HepG2 (cell line): Measurements from ENCODE around the gene TNFSF13. TPM values are rescaled to one million over a fixed set of nuclear protein-coding genes. Genes with fewer than 3 reads are reported as not detected.
A peak's percentile ranks its signal among the peaks of the same experiment; 100 is the strongest.

ENCODE experiments used
- ATAC-seq: fragments of 200-7000 bp; cut with Tn5 transposase; 3 replicates; pipeline ENCODE4 v1.9.1; 2020; ENCODE audit warnings: mild to moderate bottlenecking, moderate library complexity
- BruUV-seq: library from RNA; stranded (reverse); fragments of 400-500 nt; replicated peaks from 2 replicates; lab custom pipeline; 2021; lab: Mats Ljungman, UMichigan
- CTCF ChIA-PET: fragments of 300-600 bp; formaldehyde crosslinking; extraction: SDS; loops from one replicate; lab custom pipeline; 2021; ENCODE audit warnings: low total read pairs, inconsistent platforms, low intra/inter-chr PET ratio; lab: Yijun Ruan, JAX
- POLR2A ChIA-PET: fragments of 350-600 bp; sonication (Branson Sonifier 250); formaldehyde crosslinking; loops from one replicate; lab custom pipeline; 2020; ENCODE audit warnings: antibody characterized with exemption, inconsistent platforms; lab: Yijun Ruan, JAX
- DNase-seq: peaks from one replicate; pipeline ENCODE4 v3.0.0-alpha.2; 2015; ENCODE audit warnings: low spot score
- FAIRE-seq: peaks from 3 replicates; lab custom pipeline; 2011; peaks lifted over from hg19 to GRCh38; lab: Jason Lieb, UNC
- H2AFZ ChIP-seq: one replicate; pipeline ENCODE4 v1.6.1; 2011; ENCODE audit warnings: low read length, inconsistent platforms
- H3K27ac ChIP-seq: fragments of 300-600 bp; 3 replicates; pipeline ENCODE4 v1.8.0; 2011; ENCODE audit warnings: mixed run types, mild to moderate bottlenecking, mixed read lengths, low read length, inconsistent platforms; ENCODE audit not compliant: insufficient read depth; ENCODE audit errors: extremely low read length
- H3K27me3 ChIP-seq, 2 experiments: fragments of 200-600 bp in 1 of 2; 2 replicates in 1 of 2; 3 replicates in 1 of 2; pipeline versions ENCODE4 v1.6.0 to v1.8.0; 2011; ENCODE audit warnings: low read length in 2 of 2, mild to moderate bottlenecking in 2 of 2, moderate library complexity in 2 of 2, inconsistent platforms in 1 of 2; ENCODE audit not compliant: insufficient read depth in 2 of 2, control insufficient read depth in 1 of 2
- H3K36me3 ChIP-seq, 2 experiments: fragments of 200-600 bp in 1 of 2; replicated peaks in 1 of 2; 2 replicates in 1 of 2; 3 replicates in 1 of 2; pipeline versions ENCODE4 v1.5.1 to v1.8.0; 2011; ENCODE audit warnings: low read length in 2 of 2, inconsistent platforms in 1 of 2; ENCODE audit not compliant: insufficient read depth in 2 of 2, control insufficient read depth in 1 of 2
- H3K4me1 ChIP-seq: 2 replicates; pipeline ENCODE4 v1.5.1; 2012; ENCODE audit warnings: low read length, inconsistent platforms; ENCODE audit not compliant: insufficient read depth
- H3K4me2 ChIP-seq: 2 replicates; pipeline ENCODE4 v1.6.0; 2011; ENCODE audit warnings: low read depth, low read length, inconsistent platforms
- H3K4me3 ChIP-seq, 3 experiments: fragments of 200-600 bp in 1 of 3; sonication (generic), shearing (Covaris generic) in 1 of 3; replicated peaks in 1 of 3; 2 replicates each; pipeline ENCODE4 v1.5.1; 2011 to 2016; ENCODE audit warnings: low read length in 3 of 3, inconsistent platforms in 2 of 3, low read depth in 2 of 3, mild to moderate bottlenecking in 2 of 3, control low read depth in 1 of 3, mixed read lengths in 1 of 3; ENCODE audit not compliant: insufficient read depth in 1 of 3
- H3K79me2 ChIP-seq: one replicate; pipeline ENCODE4 v1.6.1; 2011; ENCODE audit warnings: low read length, inconsistent platforms; ENCODE audit not compliant: insufficient read depth
- H3K9ac ChIP-seq: 2 replicates; pipeline ENCODE4 v1.6.0; 2011; ENCODE audit warnings: mild to moderate bottlenecking, low read depth, low read length, inconsistent platforms; ENCODE audit not compliant: insufficient read depth
- H3K9me3 ChIP-seq: 2 replicates; pipeline ENCODE4 v1.5.1; 2012; ENCODE audit warnings: mild to moderate bottlenecking, low read length
- H4K20me1 ChIP-seq: 2 replicates; pipeline ENCODE4 v1.6.0; 2011; ENCODE audit warnings: inconsistent platforms, mild to moderate bottlenecking, low read length, moderate library complexity; ENCODE audit not compliant: insufficient read depth
- HMG20B ChIP-seq: conservative IDR thresholded peaks from 2 replicates; pipeline ENCODE4 v1.6.1; 2016; ENCODE audit warnings: missing genetic modification reagents, missing compliant biosample characterization
- SPEN ChIP-seq: sonication (generic); formaldehyde crosslinking; IDR thresholded peaks from 2 replicates; pipeline ENCODE4 v1.5.1; 2020; ENCODE audit warnings: low read depth, mild to moderate bottlenecking, missing genetic modification reagents
- TERF1 ChIP-seq: sonication (generic); formaldehyde crosslinking; IDR thresholded peaks from 2 replicates; pipeline ENCODE4 v1.8.0; 2022; ENCODE audit warnings: mild to moderate bottlenecking, missing genetic modification reagents, moderate library complexity
- ZBTB26 ChIP-seq: IDR thresholded peaks from 2 replicates; pipeline ENCODE4 v1.6.1; 2016; ENCODE audit warnings: missing compliant biosample characterization, missing genetic modification reagents, borderline replicate concordance
- ZNF12 ChIP-seq: sonication (generic); formaldehyde crosslinking; IDR thresholded peaks from 2 replicates; pipeline ENCODE4 v1.5.0; 2020; ENCODE audit warnings: missing genetic modification reagents
- ZNF430 ChIP-seq: sonication (generic); formaldehyde crosslinking; IDR thresholded peaks from 2 replicates; pipeline ENCODE4 v1.9.0; 2021; ENCODE audit warnings: mild to moderate bottlenecking, missing genetic modification reagents
- ZNF687 ChIP-seq: sonication (generic); formaldehyde crosslinking; IDR thresholded peaks from 2 replicates; pipeline ENCODE4 v1.5.1; 2020; ENCODE audit warnings: mild to moderate bottlenecking, missing genetic modification reagents, moderate library complexity
- WGBS: methylation state at CpG from one replicate; pipeline ENCODE4 v1.1.6; 2017; ENCODE audit warnings: low lambda C conversion rate; 5-methylcytosine and 5-hydroxymethylcytosine counted together
- in situ Hi-C: cut with HindIII; loops from 2 replicates; pipeline ENCODE4 v1.10.0; 2017; ENCODE audit warnings: low pct_unique_long_range_greater_than_20kb; ENCODE audit not compliant: extremely low pct_ligation_motif_present
- intact Hi-C: fragments of 100-400 bp; cut with micrococcal nuclease; formaldehyde crosslinking; loops from one replicate; pipeline ENCODE4 v1.10.0; 2022; ENCODE audit not compliant: unreplicated experiment
- polyA plus RNA-seq, 8 experiments: library from polyadenylated mRNA; depleted of rRNA in 3 of 8; stranded (reverse) in 7 of 8; unstranded in 1 of 8; fragments of >200 nt; fragmentation: Illumina TruSeq in 4 of 8; extraction: Trizol in 4 of 8; gene quantifications; 2 replicates each; pipeline versions ENCODE4 v1.2.1 to v1.2.3, GENCODE V29; 2011 to 2016; ENCODE audit warnings: low read depth in 4 of 8, missing spikeins in 1 of 8, mixed read lengths in 1 of 8; ENCODE audit not compliant: insufficient read depth in 1 of 8
- total RNA-seq, 5 experiments: library from RNA; depleted of rRNA; stranded (reverse); fragments of >200 nt; fragmentation: Illumina TruSeq; extraction: Trizol; gene quantifications; 2 replicates each; pipeline ENCODE4 v1.2.3, GENCODE V29; 2016; ENCODE audit warnings: low read depth in 1 of 5
- TF ChIP-seq, protein P1 (sequence below): sonication (generic); formaldehyde crosslinking; IDR thresholded peaks from 2 replicates; pipeline ENCODE4 v1.4.0; 2020; ENCODE audit warnings: missing genetic modification reagents
- TF ChIP-seq, protein P2 (sequence below): sonication (generic); formaldehyde crosslinking; IDR thresholded peaks from 2 replicates; pipeline ENCODE4 v1.4.0; 2020; ENCODE audit warnings: missing genetic modification reagents

The TNFSF13 gene
- total and polyA plus RNA-seq, 2 of the 13 experiments (the other 11 are each of a cell fraction or from before 2014, with no cell fraction given) = 2.5 to 3.3 TPM

DNA sequence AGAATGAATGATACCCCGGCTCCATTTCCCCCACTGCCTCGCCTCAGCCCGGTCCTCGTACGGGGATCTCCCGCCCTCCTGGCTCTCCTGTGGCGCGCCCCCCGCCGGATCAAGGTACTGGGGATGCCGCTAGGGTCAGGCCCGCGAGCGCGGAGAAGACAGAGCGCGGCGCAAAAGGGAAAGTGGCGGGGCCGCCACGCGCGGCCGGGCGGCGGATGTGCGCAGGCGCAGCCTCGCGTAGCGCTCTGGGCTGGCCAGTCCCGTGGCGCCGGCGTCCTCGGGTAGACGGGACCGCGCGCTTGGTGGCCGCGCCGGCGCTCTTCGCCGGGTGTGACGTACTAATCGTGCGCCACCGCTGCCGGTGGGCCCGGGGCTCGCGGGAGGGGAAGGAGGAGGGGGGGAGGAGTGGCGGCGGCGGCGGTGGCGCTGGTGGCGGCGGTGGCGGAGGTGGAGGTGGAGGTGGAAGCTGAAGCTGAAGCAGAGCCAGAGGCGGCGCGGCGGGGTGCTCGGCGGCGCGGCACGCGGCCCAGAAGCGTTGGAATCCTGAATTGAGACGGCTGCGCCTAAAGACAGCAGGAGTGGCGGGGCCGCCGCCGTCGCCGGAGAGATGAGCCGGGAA, 3.1 kb downstream of the TNFSF13 start, which contains the start of gene SENP3 (continued):
- TF ChIP-seq ZNF12 (CRISPR knock-in tag) (no peak), ZNF687 (peak; percentile 82)

- H3K79me2 ChIP-seq = peaks cover 27% of the 10 kb centered on the region
- FAIRE-seq = no peak
- BruUV-seq = TSS peak; percentile 59
- ChIA-PET CTCF (interaction anchor here (2.8 to 3.3 kb wide), 2 partner anchors 38 to 48 kb away, joined by 27 to 43 read pairs; no protein-coding TSS in a partner anchor), POLR2A (interaction anchor here (1.3 kb wide), 1 partner anchor 22 kb away, joined by 4 read pairs; the partner anchor contains the start of gene MPDU1)
- H3K4me1 ChIP-seq = peaks cover 58% of the 10 kb centered on the region
- intact Hi-C loops = loop anchor here (10.0 kb wide), 1 partner anchor 207 kb away; the partner anchor contains the start of genes KCTD11 and TMEM95
- H3K9me3 ChIP-seq = no peaks in the 10 kb centered on the region
- H3K9ac ChIP-seq = peak overlapping the region; percentile 91
- H3K36me3 ChIP-seq = peaks cover 10 to 29% of the 10 kb centered on the region in 2 experiments
- no peak for ATAC-seq
- H3K4me3 ChIP-seq = peak overlapping the region; percentile 90 to 94 (median 92)
- peak overlapping the region; percentile 75 for H3K27ac ChIP-seq
- H2AFZ ChIP-seq = no peak overlapping the region
- in situ Hi-C loops = no loop called here
- DNase-seq = no peak
- no peaks in the 10 kb centered on the region; a peak in 1 of 5 replicates for H3K27me3 ChIP-seq
- no peaks in the 10 kb centered on the region for H4K20me1 ChIP-seq
- peak overlapping the region; percentile 96 for H3K4me2 ChIP-seq
- WGBS = 0% methylated on average over 10 of the region's 28 CpGs
- TF ChIP-seq HMG20B (CRISPR knock-in tag) (no peak), ZNF430 (CRISPR knock-in tag) (no peak), TERF1 (CRISPR knock-in tag) (0 out of 2 replicates have a peak, but pooled peaks have one; percentile 40), ZBTB26 (CRISPR knock-in tag) (no peak), SPEN (CRISPR knock-in tag) (no peak)
- TF ChIP-seq, protein P1, sequence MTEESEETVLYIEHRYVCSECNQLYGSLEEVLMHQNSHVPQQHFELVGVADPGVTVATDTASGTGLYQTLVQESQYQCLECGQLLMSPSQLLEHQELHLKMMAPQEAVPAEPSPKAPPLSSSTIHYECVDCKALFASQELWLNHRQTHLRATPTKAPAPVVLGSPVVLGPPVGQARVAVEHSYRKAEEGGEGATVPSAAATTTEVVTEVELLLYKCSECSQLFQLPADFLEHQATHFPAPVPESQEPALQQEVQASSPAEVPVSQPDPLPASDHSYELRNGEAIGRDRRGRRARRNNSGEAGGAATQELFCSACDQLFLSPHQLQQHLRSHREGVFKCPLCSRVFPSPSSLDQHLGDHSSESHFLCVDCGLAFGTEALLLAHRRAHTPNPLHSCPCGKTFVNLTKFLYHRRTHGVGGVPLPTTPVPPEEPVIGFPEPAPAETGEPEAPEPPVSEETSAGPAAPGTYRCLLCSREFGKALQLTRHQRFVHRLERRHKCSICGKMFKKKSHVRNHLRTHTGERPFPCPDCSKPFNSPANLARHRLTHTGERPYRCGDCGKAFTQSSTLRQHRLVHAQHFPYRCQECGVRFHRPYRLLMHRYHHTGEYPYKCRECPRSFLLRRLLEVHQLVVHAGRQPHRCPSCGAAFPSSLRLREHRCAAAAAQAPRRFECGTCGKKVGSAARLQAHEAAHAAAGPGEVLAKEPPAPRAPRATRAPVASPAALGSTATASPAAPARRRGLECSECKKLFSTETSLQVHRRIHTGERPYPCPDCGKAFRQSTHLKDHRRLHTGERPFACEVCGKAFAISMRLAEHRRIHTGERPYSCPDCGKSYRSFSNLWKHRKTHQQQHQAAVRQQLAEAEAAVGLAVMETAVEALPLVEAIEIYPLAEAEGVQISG (CRISPR knock-in tag) = no peak
- TF ChIP-seq, protein P2, sequence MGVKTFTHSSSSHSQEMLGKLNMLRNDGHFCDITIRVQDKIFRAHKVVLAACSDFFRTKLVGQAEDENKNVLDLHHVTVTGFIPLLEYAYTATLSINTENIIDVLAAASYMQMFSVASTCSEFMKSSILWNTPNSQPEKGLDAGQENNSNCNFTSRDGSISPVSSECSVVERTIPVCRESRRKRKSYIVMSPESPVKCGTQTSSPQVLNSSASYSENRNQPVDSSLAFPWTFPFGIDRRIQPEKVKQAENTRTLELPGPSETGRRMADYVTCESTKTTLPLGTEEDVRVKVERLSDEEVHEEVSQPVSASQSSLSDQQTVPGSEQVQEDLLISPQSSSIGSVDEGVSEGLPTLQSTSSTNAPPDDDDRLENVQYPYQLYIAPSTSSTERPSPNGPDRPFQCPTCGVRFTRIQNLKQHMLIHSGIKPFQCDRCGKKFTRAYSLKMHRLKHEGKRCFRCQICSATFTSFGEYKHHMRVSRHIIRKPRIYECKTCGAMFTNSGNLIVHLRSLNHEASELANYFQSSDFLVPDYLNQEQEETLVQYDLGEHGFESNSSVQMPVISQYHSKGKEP (CRISPR knock-in tag) = no peak
Observed at GRCh38 chr17:7562208-7562605, 3.7 kb downstream of the TNFSF13 start.
